ENCODE measurements around the gene GPR158.

GPR158 gene

GRCh38 chr10:25441270-25441669, 266.5 kb downstream of the GPR158 start:
- H3K4me3 ChIP-seq, result no peak overlapping the region
- TF ChIP-seq, protein P1, sequence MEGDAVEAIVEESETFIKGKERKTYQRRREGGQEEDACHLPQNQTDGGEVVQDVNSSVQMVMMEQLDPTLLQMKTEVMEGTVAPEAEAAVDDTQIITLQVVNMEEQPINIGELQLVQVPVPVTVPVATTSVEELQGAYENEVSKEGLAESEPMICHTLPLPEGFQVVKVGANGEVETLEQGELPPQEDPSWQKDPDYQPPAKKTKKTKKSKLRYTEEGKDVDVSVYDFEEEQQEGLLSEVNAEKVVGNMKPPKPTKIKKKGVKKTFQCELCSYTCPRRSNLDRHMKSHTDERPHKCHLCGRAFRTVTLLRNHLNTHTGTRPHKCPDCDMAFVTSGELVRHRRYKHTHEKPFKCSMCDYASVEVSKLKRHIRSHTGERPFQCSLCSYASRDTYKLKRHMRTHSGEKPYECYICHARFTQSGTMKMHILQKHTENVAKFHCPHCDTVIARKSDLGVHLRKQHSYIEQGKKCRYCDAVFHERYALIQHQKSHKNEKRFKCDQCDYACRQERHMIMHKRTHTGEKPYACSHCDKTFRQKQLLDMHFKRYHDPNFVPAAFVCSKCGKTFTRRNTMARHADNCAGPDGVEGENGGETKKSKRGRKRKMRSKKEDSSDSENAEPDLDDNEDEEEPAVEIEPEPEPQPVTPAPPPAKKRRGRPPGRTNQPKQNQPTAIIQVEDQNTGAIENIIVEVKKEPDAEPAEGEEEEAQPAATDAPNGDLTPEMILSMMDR (IDR thresholded peaks at IDR 0.05), result no peak
- DNase-seq (ENCODE audit: low spot score), result no peak
- H3K27ac ChIP-seq, result no peak overlapping the region

GRCh38 chr10:25444266-25444665, 269.5 kb downstream of the GPR158 start:
- TF ChIP-seq, protein P1 (IDR thresholded peaks at IDR 0.05), result no peak
- H3K27ac ChIP-seq, result no peak overlapping the region
- DNase-seq (ENCODE audit: low spot score), result no peak
- H3K4me3 ChIP-seq, result no peak overlapping the region

DNA sequence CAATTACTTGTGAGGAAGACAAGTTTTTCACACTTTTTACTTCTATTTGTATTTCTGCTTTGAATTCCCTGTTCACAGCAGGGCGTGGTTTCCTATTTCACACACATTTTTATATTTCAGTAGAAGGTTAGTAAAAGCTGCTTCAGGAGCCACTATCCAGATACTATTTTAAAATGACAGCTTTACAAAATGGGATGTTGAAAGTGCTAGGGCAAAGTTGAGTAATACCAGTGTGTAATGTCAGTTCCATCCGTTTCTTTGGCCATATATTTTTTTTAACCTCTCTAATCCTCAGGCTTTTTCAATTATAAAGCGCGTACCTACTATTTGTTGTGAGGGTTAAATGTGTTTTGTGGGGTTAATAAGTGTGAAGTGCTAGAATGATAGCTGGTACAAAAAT, 276.6 kb downstream of the GPR158 start:
- Histone ChIP-seq H3K27ac (no peak overlapping the region), H3K4me3 (no peak overlapping the region)
- TF ChIP-seq, protein P1 (IDR thresholded peaks at IDR 0.05), result no peak
- no peak for DNase-seq (ENCODE audit: low spot score)

GRCh38 chr10:25453619-25454018, 278.8 kb downstream of the GPR158 start:
- no peak overlapping the region for H3K4me3 ChIP-seq
- H3K27ac ChIP-seq, result no peak overlapping the region
- no peak for DNase-seq (ENCODE audit: low spot score)
- TF ChIP-seq, protein P1 (IDR thresholded peaks at IDR 0.05), result no peak

DNA sequence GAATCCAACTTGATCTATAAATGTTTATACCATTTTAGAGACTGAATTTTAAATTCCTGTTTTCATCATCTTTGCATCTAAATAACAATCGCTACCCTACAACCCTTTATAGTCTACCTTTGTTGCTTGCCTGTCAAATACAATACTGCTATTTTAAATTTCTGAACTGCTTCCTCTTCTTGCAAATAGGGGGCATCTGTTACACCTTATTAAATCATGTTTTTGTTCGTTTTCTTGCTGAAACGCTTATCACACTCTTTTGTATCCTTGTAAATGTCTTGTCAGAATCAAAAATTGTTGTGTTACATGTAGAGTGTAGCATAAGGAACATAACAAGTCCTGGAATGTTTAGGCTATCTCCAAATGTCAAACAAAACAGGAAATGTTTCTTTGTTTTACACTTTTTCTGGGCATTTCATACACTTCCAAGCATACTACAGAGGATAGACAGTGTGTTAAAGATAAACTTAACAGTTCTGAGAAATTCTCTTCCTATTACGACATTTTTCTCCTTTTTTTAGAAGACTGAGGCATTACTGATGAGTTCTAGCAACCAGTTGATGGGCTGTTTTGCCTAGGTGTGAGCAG, 281.3 kb downstream of the GPR158 start:
- DNase-seq (ENCODE audit: low spot score), result no peak
- H3K4me3 ChIP-seq, result no peak overlapping the region
- no peak overlapping the region for H3K27ac ChIP-seq
- TF ChIP-seq, protein P1 (IDR thresholded peaks at IDR 0.05), result no peak

DNA sequence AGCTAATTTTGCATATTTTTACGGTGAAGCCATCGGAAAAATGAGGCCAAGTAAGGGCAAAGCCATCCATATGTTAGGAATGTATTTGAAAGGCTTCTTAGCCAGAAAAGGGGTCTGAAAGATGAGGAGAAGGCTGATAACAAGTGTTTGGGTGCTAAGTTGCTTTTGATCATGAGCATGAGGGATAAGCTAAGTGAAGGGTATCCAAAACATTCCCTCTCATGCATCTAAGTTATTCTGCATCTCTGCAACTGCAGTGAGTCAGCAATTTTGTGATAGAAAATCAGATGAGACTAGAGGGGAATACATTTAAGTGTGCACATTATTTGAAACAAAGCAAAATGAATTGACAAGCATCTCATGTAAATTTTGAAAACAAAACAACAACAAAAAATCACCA, 282.8 kb downstream of the GPR158 start:
- no peak overlapping the region for H3K4me3 ChIP-seq
- no peak overlapping the region for H3K27ac ChIP-seq
- DNase-seq (ENCODE audit: low spot score), result no peak
- TF ChIP-seq, protein P1 (IDR thresholded peaks at IDR 0.05), result no peak

DNA sequence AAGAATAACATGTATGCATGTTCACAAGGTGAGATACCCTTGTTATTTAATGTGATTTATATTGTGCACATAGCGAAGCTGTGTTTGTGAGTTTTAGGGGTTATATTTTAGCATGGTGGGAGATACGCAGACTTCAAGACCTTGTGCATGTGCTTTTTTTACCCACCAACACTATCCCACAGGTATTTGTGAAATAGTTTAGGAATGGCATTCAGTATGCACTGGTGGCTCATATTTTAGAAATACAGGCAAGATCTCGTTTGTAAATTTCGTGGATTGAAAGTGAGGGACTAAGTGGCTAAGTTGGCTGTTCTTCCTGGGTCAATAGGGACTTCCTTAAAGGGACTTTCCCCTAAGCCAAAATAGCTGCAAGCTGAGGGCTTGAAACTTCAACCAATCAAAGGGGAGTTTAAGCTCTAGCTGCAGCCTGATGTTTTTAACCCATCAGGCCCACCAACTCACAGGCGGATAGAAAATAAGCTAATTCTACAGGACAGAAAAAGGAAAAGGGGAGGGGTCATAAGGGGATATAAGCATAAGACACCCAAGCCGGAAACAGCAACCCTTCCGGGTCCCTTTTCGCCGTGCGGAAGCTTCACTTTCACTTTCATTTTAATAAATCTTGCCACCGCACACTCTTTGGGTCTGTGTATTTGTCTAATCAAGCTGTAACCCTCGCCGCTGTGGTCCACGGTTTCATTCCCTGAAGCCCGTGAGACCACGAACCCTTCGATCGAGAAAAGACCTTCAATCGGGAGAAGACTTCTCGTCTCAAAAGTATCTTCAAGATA, 291.0 kb downstream of the GPR158 start:
- DNase-seq (ENCODE audit: low spot score), result no peak
- no peak overlapping the region for H3K4me3 ChIP-seq
- TF ChIP-seq, protein P1 (IDR thresholded peaks at IDR 0.05), result no peak
- no peak overlapping the region for H3K27ac ChIP-seq

Data from coronary artery (tissue), 2 donors.